Upper lobe of left lung (tissue), 6 donors: Measurements from ENCODE around the gene TPST1. TPM values are rescaled to one million over a fixed set of nuclear protein-coding genes. Genes with fewer than 3 reads are reported as not detected.
A peak's percentile ranks its signal among the peaks of the same experiment; 100 is the strongest.

Experiments used
- ATAC-seq, 2 donors: fragments of 200-7000 bp; cut with Tn5 transposase; one replicate each; pipeline ENCODE4 v1.9.1; 2022; ENCODE audit warnings: mild to moderate bottlenecking in 2 of 2, moderate library complexity in 2 of 2; ENCODE audit not compliant: low FRiP score in 2 of 2
- DNase-seq, 2 donors: peaks; one replicate each; pipeline ENCODE4 v3.0.0-alpha.2; 2019 to 2020
- H3K27ac ChIP-seq, 4 donors: fragments of 200-600 bp; sonication (generic); one replicate each; pipeline ENCODE4 v1.5.1; 2016 to 2019
- H3K27me3 ChIP-seq, 4 donors: fragments of 200-600 bp; sonication (generic); one replicate each; pipeline ENCODE4 v1.5.1; 2017 to 2019
- H3K36me3 ChIP-seq, 4 donors: fragments of 200-600 bp; sonication (generic); one replicate each; pipeline ENCODE4 v1.5.1; 2016 to 2019
- H3K4me1 ChIP-seq, 4 donors: fragments of 200-600 bp; sonication (generic); one replicate each; pipeline ENCODE4 v1.5.1; 2018 to 2019
- H3K4me3 ChIP-seq, 4 donors: fragments of 200-600 bp; sonication (generic); one replicate each; pipeline ENCODE4 v1.5.1; 2017 to 2019; ENCODE audit warnings: mild to moderate bottlenecking in 2 of 4, moderate library complexity in 1 of 4
- H3K9me3 ChIP-seq, 4 donors: fragments of 200-600 bp; sonication (generic); one replicate each; pipeline ENCODE4 v1.5.1; 2018 to 2019
- CTCF ChIP-seq, 6 experiments: fragments of 450-650 bp in 4 of 6; fragments of 200-600 bp in 2 of 6; sonication (generic) in 2 of 6; IDR thresholded peaks; one replicate each; pipeline ENCODE4 v1.5.1; 2016 to 2019; ENCODE audit warnings: antibody characterized with exemption in 6 of 6
- EP300 ChIP-seq, 4 donors: sonication (generic); formaldehyde crosslinking; IDR thresholded peaks; one replicate each; pipeline ENCODE4 v1.5.1; 2017; ENCODE audit warnings: antibody characterized with exemption in 4 of 4, control low read depth in 2 of 4
- POLR2A ChIP-seq, 4 donors: fragments of 450-650 bp; IDR thresholded peaks; one replicate each; pipeline ENCODE4 v1.5.1; 2016 to 2017; ENCODE audit warnings: antibody characterized with exemption in 4 of 4, mild to moderate bottlenecking in 2 of 4
- POLR2AphosphoS5 ChIP-seq, 2 donors: sonication (generic); formaldehyde crosslinking; IDR thresholded peaks; one replicate each; pipeline ENCODE4 v1.5.1; 2017; ENCODE audit warnings: antibody characterized with exemption in 2 of 2
- WGBS, 2 donors: methylation state at CpG; one replicate each; pipeline ENCODE4 v1.1.5; 2017 to 2018; 5-methylcytosine and 5-hydroxymethylcytosine counted together
- total RNA-seq, 6 donors: library from RNA; depleted of rRNA in 4 of 6; stranded (reverse); fragments of >200 nt in 4 of 6; gene quantifications; one replicate each; pipeline versions ENCODE4 v1.1.0 to v1.2.1, GENCODE V29; 2016 to 2021
- donor health status: DM: no; HTN: no; CAD: no; lungs with moderate emphysema.
- donor health status: DM: no; HTN: yes; CAD: no; lungs with severe emphysema.

Gene TPST1
- total RNA-seq, 6 donors from 2014 or later = 17.1 to 69.1 (median 19.0) TPM

- H3K27me3 ChIP-seq = no peaks in the 10 kb centered on the region
- peaks cover 0 to 3% (median 0%) of the 10 kb centered on the region in 4 donors for H3K4me1 ChIP-seq
- TF ChIP-seq POLR2A (IDR thresholded peaks at IDR 0.05) (no peak), POLR2AphosphoS5 (IDR thresholded peaks at IDR 0.05) (no peak), EP300 (IDR thresholded peaks at IDR 0.05) (no peak), CTCF (IDR thresholded peaks at IDR 0.05) (no peak)
- ATAC-seq (no peak), DNase-seq (no peak)
- H3K4me3 ChIP-seq = no peak overlapping the region
- no peaks in the 10 kb centered on the region for H3K36me3 ChIP-seq
- no peak overlapping the region for H3K27ac ChIP-seq
- H3K9me3 ChIP-seq = peaks cover 4 to 23% (median 22%) of the 10 kb centered on the region in 4 donors
- 76 to 88% methylated on average over 1 of the region's 1 CpG for WGBS, 2 donors
Observed at GRCh38 chr7:66263936-66264335, 58.8 kb downstream of the TPST1 start.

- no peak for DNase-seq
- no peak overlapping the region for H3K4me3 ChIP-seq
- whole genome bisulfite sequencing, 2 donors = 88 to 100% methylated on average over 1 of the region's 1 CpG
Observed at GRCh38 chr7:66265566-66265965, 60.4 kb downstream of the TPST1 start.

GRCh38 chr7:66267249-66267648 is 62.1 kb downstream of the TPST1 start:
- H3K9me3 ChIP-seq = peaks cover 4 to 23% (median 22%) of the 10 kb centered on the region in 4 donors
- ATAC-seq (peak in 1 of 2 donors; percentile 86), DNase-seq (no peak)
- H3K36me3 ChIP-seq = no peaks in the 10 kb centered on the region
- peaks cover 0 to 10% (median 1%) of the 10 kb centered on the region in 4 donors for H3K4me1 ChIP-seq
- TF ChIP-seq CTCF (IDR thresholded peaks at IDR 0.05) (no peak), POLR2AphosphoS5 (IDR thresholded peaks at IDR 0.05) (peak in 1 of 2 donors; percentile 7)
- H3K4me3 ChIP-seq = no peak overlapping the region
- H3K27me3 ChIP-seq = no peaks in the 10 kb centered on the region
- no peak overlapping the region for H3K27ac ChIP-seq
- 57 to 63% methylated on average over 2 of the region's 2 CpGs for WGBS, 2 donors

More at GRCh38 chr7:66265566-66265965, 60.4 kb downstream of the TPST1 start:
- H3K4me1 ChIP-seq = peaks cover 0 to 8% (median 1%) of the 10 kb centered on the region in 4 donors
- peaks cover 4 to 23% (median 22%) of the 10 kb centered on the region in 4 donors for H3K9me3 ChIP-seq
- no peak for TF ChIP-seq CTCF (IDR thresholded peaks at IDR 0.05)
- no peak for TF ChIP-seq POLR2AphosphoS5 (IDR thresholded peaks at IDR 0.05)
- no peak for TF ChIP-seq POLR2A (IDR thresholded peaks at IDR 0.05)
- no peak for TF ChIP-seq EP300 (IDR thresholded peaks at IDR 0.05)
- no peak for ATAC-seq
- no peaks in the 10 kb centered on the region for H3K27me3 ChIP-seq
- no peak overlapping the region for H3K27ac ChIP-seq
- no peaks in the 10 kb centered on the region for H3K36me3 ChIP-seq

GRCh38 chr7:66269978-66270377 is 64.8 kb downstream of the TPST1 start:
- H3K9me3 ChIP-seq = peaks cover 4 to 14% (median 10%) of the 10 kb centered on the region in 4 donors
- H3K36me3 ChIP-seq = no peaks in the 10 kb centered on the region
- peaks cover 0 to 10% (median 1%) of the 10 kb centered on the region in 4 donors for H3K4me1 ChIP-seq
- H3K27ac ChIP-seq = no peak overlapping the region
- H3K4me3 ChIP-seq = no peak overlapping the region
- H3K27me3 ChIP-seq = no peaks in the 10 kb centered on the region
- DNase-seq (peak in 1 of 2 donors; percentile 51), ATAC-seq (no peak)
- TF ChIP-seq CTCF (IDR thresholded peaks at IDR 0.05) = no peak
- TF ChIP-seq POLR2A (IDR thresholded peaks at IDR 0.05) = no peak
- TF ChIP-seq EP300 (IDR thresholded peaks at IDR 0.05) = no peak
- TF ChIP-seq POLR2AphosphoS5 (IDR thresholded peaks at IDR 0.05) = no peak
- 62 to 76% methylated on average over 1 of the region's 1 CpG for WGBS, 2 donors

GRCh38 chr7:66272321-66272720 is 67.2 kb downstream of the TPST1 start:
- Histone ChIP-seq H3K36me3 (no peaks in the 10 kb centered on the region), H3K4me3 (no peak overlapping the region), H3K27ac (no peak overlapping the region), H3K4me1 (peaks cover 0 to 10% (median 1%) of the 10 kb centered on the region in 4 donors), H3K27me3 (no peaks in the 10 kb centered on the region), H3K9me3 (no peaks in the 10 kb centered on the region)
- DNase-seq = no peak
- WGBS, 2 donors = 94 to 99% methylated on average over 3 of the region's 3 CpGs
- no peak for ATAC-seq
- no peak for TF ChIP-seq POLR2AphosphoS5 (IDR thresholded peaks at IDR 0.05)
- no peak for TF ChIP-seq POLR2A (IDR thresholded peaks at IDR 0.05)
- TF ChIP-seq EP300 (IDR thresholded peaks at IDR 0.05) = no peak
- TF ChIP-seq CTCF (IDR thresholded peaks at IDR 0.05) = no peak
